GM12874 (cell line): ENCODE data around the gene SGIP1.

Source experiments
- CTCF ChIP-seq: IDR thresholded peaks from 2 replicates; pipeline ENCODE4 v1.5.1; 2011; ENCODE audit warnings: low read depth, mild to moderate bottlenecking, control low read depth, low read length, moderate library complexity; ENCODE audit not compliant: insufficient read depth

Gene SGIP1

GRCh38 chr1:66542314-66542713 lies 8.4 kb downstream of the SGIP1 start:
- no peak for TF ChIP-seq CTCF

DNA sequence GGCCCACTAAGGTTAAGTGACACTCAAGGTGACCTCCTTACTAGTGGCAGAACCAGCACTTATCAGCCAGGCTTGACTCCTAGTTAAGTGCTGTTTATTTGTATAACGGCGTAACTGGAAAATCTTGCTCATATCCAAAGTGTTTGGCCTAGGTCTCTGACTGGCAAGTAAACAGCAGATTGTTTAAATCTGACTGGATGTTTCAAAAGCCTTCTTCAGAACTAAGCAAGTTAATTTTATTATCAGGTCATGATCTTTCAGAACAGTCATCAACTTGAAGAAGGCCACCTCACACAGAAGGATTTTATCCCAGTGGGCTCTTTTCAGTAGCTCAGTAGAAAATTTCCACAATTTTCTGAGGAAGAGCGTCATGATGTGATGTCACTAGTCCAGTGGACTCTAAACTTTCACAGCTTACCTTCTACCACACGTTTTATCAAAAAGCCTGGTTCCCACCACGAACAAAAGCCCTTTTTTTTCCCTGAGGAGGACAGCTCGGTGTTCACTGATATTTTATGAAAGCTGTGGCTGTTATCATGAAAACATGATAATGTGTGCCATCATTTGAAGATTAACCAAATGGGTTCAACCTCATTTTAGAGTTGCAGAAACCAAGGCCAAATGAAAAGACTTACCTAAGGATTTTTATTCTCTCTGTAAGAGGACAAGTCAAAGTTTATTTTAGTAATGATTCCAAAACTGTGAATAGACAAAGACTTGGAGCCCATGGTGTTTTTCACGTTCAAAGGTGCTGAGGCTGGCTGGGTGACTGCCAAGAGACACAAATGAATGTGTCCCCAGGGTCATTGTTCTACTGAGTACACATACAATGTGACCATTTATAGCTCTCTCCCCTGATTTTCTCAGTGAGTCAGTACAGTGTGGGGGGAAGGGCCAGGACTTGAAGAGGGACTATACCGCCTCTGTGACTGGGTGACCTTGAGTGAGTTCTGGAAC lies 9.1 kb downstream of the SGIP1 start:
- TF ChIP-seq CTCF: no peak

DNA sequence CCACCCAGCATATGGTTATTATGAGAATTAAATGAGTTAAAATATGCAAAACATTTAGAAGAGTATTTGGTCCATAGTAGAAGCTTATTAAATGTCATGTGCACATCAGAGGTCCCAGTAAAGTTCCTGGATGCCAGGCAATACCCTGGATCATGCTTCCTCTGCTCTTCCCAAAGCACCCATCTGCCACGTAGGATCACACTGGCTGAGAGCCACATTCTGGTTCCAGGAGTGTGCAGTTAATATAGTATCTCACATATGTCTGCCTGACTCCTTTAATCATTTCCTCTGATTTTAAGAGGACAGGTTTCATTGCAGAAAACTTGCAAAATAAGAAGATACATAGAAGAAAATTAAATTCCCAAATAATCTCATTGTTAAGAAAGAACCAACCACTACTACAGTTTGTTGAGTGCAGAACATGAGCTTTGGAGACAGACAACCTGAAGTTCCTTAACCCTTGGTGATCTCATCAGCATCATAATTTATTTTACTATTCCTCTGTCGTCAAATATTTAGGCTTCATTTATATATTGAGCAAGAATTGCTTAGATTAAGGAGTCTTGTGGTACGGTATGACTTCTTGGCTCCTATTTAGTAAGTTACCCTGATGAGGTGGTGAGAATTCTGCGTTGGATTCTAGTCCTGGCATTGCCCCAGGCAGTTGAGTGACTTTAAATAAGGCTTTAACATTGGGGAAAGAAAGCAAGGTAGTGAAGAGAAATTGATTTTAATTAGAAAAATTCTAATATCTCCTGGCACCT lies 12.3 kb downstream of the SGIP1 start:
- TF ChIP-seq CTCF: no peak

DNA sequence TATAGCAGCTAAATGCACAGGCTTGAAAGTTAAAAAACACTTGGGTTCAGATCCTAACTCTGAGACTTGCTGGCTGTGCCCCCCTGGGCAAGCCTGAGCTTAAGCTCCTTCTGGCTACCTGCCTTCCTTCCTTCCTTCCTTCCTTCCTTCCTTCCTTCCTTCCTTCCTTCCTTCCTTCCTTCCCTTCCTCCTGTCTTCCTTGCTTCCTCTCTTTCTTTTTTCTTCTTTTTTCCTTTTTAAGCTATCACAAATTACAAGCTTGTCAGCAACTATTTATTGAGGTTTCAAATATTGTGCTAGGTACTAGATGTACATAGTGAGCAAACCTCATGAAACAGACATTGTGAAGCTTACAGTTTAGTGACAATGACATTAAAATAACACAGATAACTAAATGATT lies 15.1 kb downstream of the SGIP1 start:
- TF ChIP-seq CTCF: no peak

DNA sequence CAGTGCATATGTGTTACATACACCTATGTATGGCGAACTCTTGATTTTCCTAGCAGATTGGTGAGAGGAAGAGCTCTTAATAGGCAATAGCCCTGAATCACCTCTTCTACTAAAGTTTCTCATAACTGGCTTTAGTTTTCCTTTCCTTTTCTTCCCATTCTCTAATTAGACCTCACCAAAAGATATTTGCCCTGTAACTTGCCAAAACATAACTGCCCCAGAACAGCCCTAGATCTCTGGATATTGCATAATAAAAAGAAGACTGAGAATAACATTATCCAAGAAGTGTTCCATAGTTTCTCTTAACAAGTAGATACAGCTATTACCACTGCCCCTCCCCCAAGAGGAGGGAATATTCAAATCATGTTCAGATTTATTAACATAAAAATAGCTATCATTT lies 16.3 kb downstream of the SGIP1 start:
- TF ChIP-seq CTCF: no peak

- TF ChIP-seq CTCF: no peak
These were observed 18.3 kb downstream of the SGIP1 start for GRCh38 chr1:66552287-66552686.

DNA sequence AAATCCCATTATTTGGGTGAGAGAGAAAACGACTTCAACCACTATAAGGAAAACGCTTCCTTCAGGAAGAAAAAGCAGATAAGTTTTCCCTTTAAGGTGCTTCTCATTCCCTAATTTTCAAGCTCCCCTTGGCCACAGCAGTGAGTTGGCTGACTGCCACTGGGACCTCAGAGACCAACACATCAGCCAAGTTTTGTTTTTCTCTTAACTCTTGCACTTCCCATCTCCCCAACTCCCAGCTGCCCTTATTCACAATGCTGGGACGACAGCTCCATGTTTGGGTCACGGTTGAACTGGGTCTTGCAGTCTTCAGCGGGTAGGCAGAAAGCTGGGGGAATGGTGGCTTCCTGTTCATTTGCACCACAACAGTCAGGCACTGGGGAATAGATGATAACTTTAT lies 18.9 kb downstream of the SGIP1 start:
- no peak for TF ChIP-seq CTCF
